IMR-90 (cell line): Measurements from ENCODE around the gene AKAP9. TPM values are rescaled to one million over a fixed set of nuclear protein-coding genes. Genes with fewer than 3 reads are reported as not detected.
"Not testable (repeated sequence)": the region's sequence is repeated elsewhere in the genome, so short reads cannot be mapped to it uniquely, and the experiment has no call there.

Source experiments
- ATAC-seq: fragments of 200-7000 bp; cut with Tn5 transposase; 2 replicates; pipeline ENCODE4 v1.9.1; 2020; ENCODE audit warnings: low read depth, mild to moderate bottlenecking, moderate library complexity
- BruUV-seq: library from RNA; stranded (reverse); fragments of 400-500 nt; replicated peaks from 2 replicates; lab custom pipeline; 2021; lab: Mats Ljungman, UMichigan
- CTCF ChIA-PET: fragments of 300-600 bp; formaldehyde crosslinking; extraction: SDS; loops from one replicate; lab custom pipeline; 2021; ENCODE audit warnings: antibody characterized with exemption; lab: Yijun Ruan, JAX
- POLR2A ChIA-PET: fragments of 300-600 bp; sonication (Branson Sonifier 250); formaldehyde crosslinking; loops from one replicate; lab custom pipeline; 2022; ENCODE audit warnings: antibody characterized with exemption; ENCODE audit not compliant: unreplicated experiment; lab: Charles Lee
- DNase-seq: peaks from one replicate; pipeline ENCODE4 v3.0.0; 2013
- H2AFZ ChIP-seq: replicated peaks from 2 replicates; pipeline ENCODE3; 2013; ENCODE audit warnings: low read length, mild to moderate bottlenecking; ENCODE audit not compliant: poor library complexity
- H2AK5ac ChIP-seq: 2 replicates; pipeline ENCODE4 v1.6.1; 2013; ENCODE audit warnings: low read depth, low read length, inconsistent platforms
- H2AK9ac ChIP-seq: replicated peaks from 2 replicates; pipeline ENCODE3; 2013; ENCODE audit warnings: mild to moderate bottlenecking, low read depth, low read length, moderate library complexity; ENCODE audit not compliant: poor library complexity
- H2BK120ac ChIP-seq: 2 replicates; pipeline ENCODE4 v1.6.1; 2013; ENCODE audit warnings: low read depth, low read length, inconsistent platforms
- H2BK15ac ChIP-seq: 3 replicates; pipeline ENCODE4 v1.6.1; 2013; ENCODE audit warnings: low read depth, low read length, inconsistent platforms
- H2BK20ac ChIP-seq: 2 replicates; pipeline ENCODE4 v1.6.1; 2013; ENCODE audit warnings: low read depth, mild to moderate bottlenecking, inconsistent platforms, low read length, moderate library complexity
- H2BK5ac ChIP-seq: 2 replicates; pipeline ENCODE4 v1.6.1; 2013; ENCODE audit warnings: mild to moderate bottlenecking, low read depth, low read length, inconsistent platforms; ENCODE audit not compliant: poor library complexity, severe bottlenecking
- H3K14ac ChIP-seq: replicated peaks from 2 replicates; pipeline ENCODE4 v1.6.1; 2013; ENCODE audit warnings: low read depth, low read length, inconsistent platforms
- H3K18ac ChIP-seq: 2 replicates; pipeline ENCODE4 v1.6.1; 2013; ENCODE audit warnings: low read depth, low read length, control low read depth
- H3K23ac ChIP-seq: 2 replicates; pipeline ENCODE4 v1.6.1; 2013; ENCODE audit warnings: low read depth, low read length, inconsistent platforms
- H3K27ac ChIP-seq: 2 replicates; pipeline ENCODE4 v1.5.1; 2013; ENCODE audit warnings: mild to moderate bottlenecking, control low read depth, low read length; ENCODE audit not compliant: insufficient read depth
- H3K27me3 ChIP-seq: 2 replicates; pipeline ENCODE4 v1.6.1; 2013; ENCODE audit warnings: low read length; ENCODE audit not compliant: control insufficient read depth, insufficient read depth
- H3K36me3 ChIP-seq: 2 replicates; pipeline ENCODE4 v1.6.1; 2013; ENCODE audit warnings: low read length, mixed read lengths; ENCODE audit not compliant: control insufficient read depth, insufficient read depth
- H3K4ac ChIP-seq: 2 replicates; pipeline ENCODE4 v1.6.1; 2013; ENCODE audit warnings: low read depth, low read length, inconsistent platforms
- H3K4me1 ChIP-seq: 2 replicates; pipeline ENCODE4 v1.6.1; 2013; ENCODE audit warnings: low read length, mixed read lengths; ENCODE audit not compliant: control insufficient read depth, insufficient read depth
- H3K4me2 ChIP-seq: 2 replicates; pipeline ENCODE4 v1.6.1; 2013; ENCODE audit warnings: low read depth, mild to moderate bottlenecking, control low read depth, low read length, moderate library complexity
- H3K4me3 ChIP-seq: 2 replicates; pipeline ENCODE4 v1.5.1; 2013; ENCODE audit warnings: low read depth, mild to moderate bottlenecking, control low read depth, low read length, moderate library complexity; ENCODE audit not compliant: insufficient read depth
- H3K56ac ChIP-seq: 2 replicates; pipeline ENCODE4 v1.6.1; 2013; ENCODE audit warnings: low read length, inconsistent platforms; ENCODE audit not compliant: insufficient read depth; ENCODE audit errors: extremely low read depth
- H3K79me1 ChIP-seq, 2 experiments: 2 replicates each; pipeline ENCODE4 v1.6.1; 2013; ENCODE audit warnings: low read length in 2 of 2, inconsistent platforms in 1 of 2, low read depth in 1 of 2
- H3K9ac ChIP-seq: 2 replicates; pipeline ENCODE4 v1.6.1; 2013; ENCODE audit warnings: low read depth, low read length, control low read depth
- H3K9me1 ChIP-seq: 2 replicates; pipeline ENCODE4 v1.6.1; 2013; ENCODE audit warnings: low read length, inconsistent platforms; ENCODE audit not compliant: insufficient read depth
- H3K9me3 ChIP-seq: 2 replicates; pipeline ENCODE4 v1.6.1; 2013; ENCODE audit warnings: low read length; ENCODE audit not compliant: control insufficient read depth, insufficient read depth
- H4K20me1 ChIP-seq: 2 replicates; pipeline ENCODE4 v1.6.1; 2013; ENCODE audit warnings: low read length, inconsistent platforms; ENCODE audit not compliant: insufficient read depth
- H4K5ac ChIP-seq: 2 replicates; pipeline ENCODE4 v1.6.1; 2013; ENCODE audit warnings: mild to moderate bottlenecking, low read depth, low read length, control low read depth
- H4K8ac ChIP-seq, 2 experiments: 2 replicates each; pipeline ENCODE4 v1.6.1; 2013; ENCODE audit warnings: low read depth in 2 of 2, low read length in 2 of 2, control low read depth in 1 of 2, inconsistent platforms in 1 of 2
- H4K91ac ChIP-seq: 2 replicates; pipeline ENCODE4 v1.6.1; 2013; ENCODE audit warnings: low read depth, low read length, inconsistent platforms; ENCODE audit not compliant: insufficient read depth
- WGBS, 2 experiments: methylation state at CpG; one replicate each; pipeline versions ENCODE4 v1.1.5 to v1.1.7; 2013; ENCODE audit warnings: missing lambda C conversion rate in 2 of 2; ENCODE audit not compliant: insufficient read length in 1 of 2; ENCODE audit errors: extremely low coverage in 2 of 2; 5-methylcytosine and 5-hydroxymethylcytosine counted together
- dilution Hi-C: fragments of 300-500 bp; cut with HindIII; formaldehyde crosslinking; loops from one replicate; pipeline ENCODE4 v1.14.3; 2018; ENCODE audit warnings: low sequenced_read_pairs; ENCODE audit not compliant: unreplicated experiment
- in situ Hi-C: fragments of 300-500 bp; cut with MboI; formaldehyde crosslinking; loops from 3 replicates; pipeline ENCODE4 v1.14.3; 2019; ENCODE audit warnings: low sequenced_read_pairs, inconsistent platforms, mixed read lengths
- intact Hi-C: fragments of 100-400 bp; cut with micrococcal nuclease; formaldehyde crosslinking; loops from 2 replicates; pipeline ENCODE4 v1.10.0; 2022
- polyA plus RNA-seq, 3 experiments: library from polyadenylated mRNA; depleted of rRNA; stranded (reverse); fragments of >200 nt; gene quantifications; 2 replicates each; pipeline ENCODE4 v1.2.3, GENCODE V29; 2012; ENCODE audit warnings: low replicate concordance in 1 of 3
- total RNA-seq: library from RNA; depleted of rRNA; stranded (reverse); fragments of >200 nt; gene quantifications from 2 replicates; pipeline ENCODE4 v1.2.3, GENCODE V29; 2012

Gene AKAP9
- total and polyA plus RNA-seq, 2 of the 4 experiments (the other 2 are of a cell fraction), result 9.7 to 25.3 TPM

- BruUV-seq, result not testable (repeated sequence)
Measured at GRCh38 chr7:91967513-91967912, 26.9 kb downstream of the AKAP9 start.

More at GRCh38 chr7:91967513-91967912, 26.9 kb downstream of the AKAP9 start:
- H3K4me1 ChIP-seq, H3K56ac ChIP-seq, H2AFZ ChIP-seq, H2BK5ac ChIP-seq, H2BK20ac ChIP-seq, H3K9me1 ChIP-seq, H2AK9ac ChIP-seq, H3K23ac ChIP-seq, H2AK5ac ChIP-seq, H3K4me3 ChIP-seq, H4K8ac ChIP-seq, H4K5ac ChIP-seq, H3K4me2 ChIP-seq, dilution Hi-C loops, H4K91ac ChIP-seq, H3K36me3 ChIP-seq, H3K27me3 ChIP-seq, DNase-seq, H2BK120ac ChIP-seq, H3K4ac ChIP-seq, in situ Hi-C loops, H2BK15ac ChIP-seq, H3K14ac ChIP-seq, H3K18ac ChIP-seq, POLR2A ChIA-PET, H3K9me3 ChIP-seq, H3K27ac ChIP-seq, H3K9ac ChIP-seq: not testable (repeated sequence)
- CTCF ChIA-PET, result interaction anchor here (0.7 kb wide), 1 partner anchor 55 kb away, joined by 3 read pairs; no protein-coding TSS in a partner anchor
- ATAC-seq, result peak; percentile 93
- no CpG with 5 or more reads among the region's 2 CpGs for WGBS, 2 experiments
- intact Hi-C loops, result loop anchor here (5.0 kb wide), 1 partner anchor 35 kb away; no protein-coding TSS in a partner anchor
- Histone ChIP-seq H4K20me1 (peaks cover 14% of the 10 kb centered on the region), H3K79me1 (peaks cover 14 to 22% of the 10 kb centered on the region in 2 experiments)
